ENCODE measurements around the gene MCF2L.

The MCF2L gene

GRCh38 chr13:112965573-112966115 is 3.4 kb upstream of the MCF2L start:
- no peak for DNase-seq

GRCh38 chr13:112966776-112967175 is 2.2 kb upstream of the MCF2L start:
- DNase-seq, result no peak

- DNase-seq, result no peak
Measured at GRCh38 chr13:112967686-112968379, 1.2 kb upstream of the MCF2L start.

- DNase-seq, result peak; percentile 57
Measured at GRCh38 chr13:112968380-112968909, 569 bp upstream of the MCF2L start.

GRCh38 chr13:112969692-112970338 is 801 bp downstream of the MCF2L start:
- DNase-seq, result no peak

GRCh38 chr13:112970552-112971287 is 1.7 kb downstream of the MCF2L start:
- no peak for DNase-seq

GRCh38 chr13:112971288-112971643 is 2.3 kb downstream of the MCF2L start:
- DNase-seq, result no peak

GRCh38 chr13:112972258-112972657 is 3.2 kb downstream of the MCF2L start:
- no peak for DNase-seq

- DNase-seq, result no peak
Measured at GRCh38 chr13:112972867-112973576, 4.0 kb downstream of the MCF2L start.

GRCh38 chr13:112973577-112973951 is 4.5 kb downstream of the MCF2L start:
- DNase-seq, result no peak

GRCh38 chr13:112974125-112974524 is 5.1 kb downstream of the MCF2L start:
- DNase-seq, result no peak

GRCh38 chr13:112974671-112975070 is 5.7 kb downstream of the MCF2L start:
- no peak for DNase-seq

- no peak for DNase-seq
Measured at GRCh38 chr13:112975401-112975939, 6.5 kb downstream of the MCF2L start.

- DNase-seq, result no peak
Measured at GRCh38 chr13:112976526-112976925, 7.5 kb downstream of the MCF2L start.

- DNase-seq, result no peak
Measured at GRCh38 chr13:112977091-112977490, 8.1 kb downstream of the MCF2L start.

GRCh38 chr13:112977525-112977924 is 8.5 kb downstream of the MCF2L start:
- no peak for DNase-seq

- DNase-seq, result no peak
Measured at GRCh38 chr13:112978561-112979405, 9.8 kb downstream of the MCF2L start.

GRCh38 chr13:112979406-112979902 is 10.4 kb downstream of the MCF2L start:
- no peak for DNase-seq

- DNase-seq, result no peak
Measured at GRCh38 chr13:112980434-112980833, 11.4 kb downstream of the MCF2L start.

GRCh38 chr13:112981451-112981850 is 12.4 kb downstream of the MCF2L start:
- no peak for DNase-seq

- DNase-seq, result no peak
Measured at GRCh38 chr13:112982281-112983041, 13.4 kb downstream of the MCF2L start.

Measured in CD4-positive, alpha-beta T cell treated with Interleukin-6 for 4 hours (primary cell).